IMR-90 (cell line): ENCODE measurements around the gene GMPPB. TPM values are rescaled to one million over a fixed set of nuclear protein-coding genes. Genes with fewer than 3 reads are reported as not detected.
A peak's percentile ranks its signal among the peaks of the same experiment; 100 is the strongest.
"Not testable (repeated sequence)": the region's sequence is repeated elsewhere in the genome, so short reads cannot be mapped to it uniquely, and the experiment has no call there.

Experiments
- ATAC-seq: fragments of 200-7000 bp; cut with Tn5 transposase; 2 replicates; pipeline ENCODE4 v1.9.1; 2020; ENCODE audit warnings: low read depth, mild to moderate bottlenecking, moderate library complexity
- BruUV-seq: library from RNA; stranded (reverse); fragments of 400-500 nt; replicated peaks from 2 replicates; lab custom pipeline; 2021; lab: Mats Ljungman, UMichigan
- CTCF ChIA-PET: fragments of 300-600 bp; formaldehyde crosslinking; extraction: SDS; loops from one replicate; lab custom pipeline; 2021; ENCODE audit warnings: antibody characterized with exemption; lab: Yijun Ruan, JAX
- POLR2A ChIA-PET: fragments of 300-600 bp; sonication (Branson Sonifier 250); formaldehyde crosslinking; loops from one replicate; lab custom pipeline; 2022; ENCODE audit warnings: antibody characterized with exemption; ENCODE audit not compliant: unreplicated experiment; lab: Charles Lee
- DNase-seq: peaks from one replicate; pipeline ENCODE4 v3.0.0; 2013
- H2AFZ ChIP-seq: replicated peaks from 2 replicates; pipeline ENCODE3; 2013; ENCODE audit warnings: low read length, mild to moderate bottlenecking; ENCODE audit not compliant: poor library complexity
- H2AK5ac ChIP-seq: 2 replicates; pipeline ENCODE4 v1.6.1; 2013; ENCODE audit warnings: low read depth, low read length, inconsistent platforms
- H2AK9ac ChIP-seq: replicated peaks from 2 replicates; pipeline ENCODE3; 2013; ENCODE audit warnings: mild to moderate bottlenecking, low read depth, low read length, moderate library complexity; ENCODE audit not compliant: poor library complexity
- H2BK120ac ChIP-seq: 2 replicates; pipeline ENCODE4 v1.6.1; 2013; ENCODE audit warnings: low read depth, low read length, inconsistent platforms
- H2BK15ac ChIP-seq: 3 replicates; pipeline ENCODE4 v1.6.1; 2013; ENCODE audit warnings: low read depth, low read length, inconsistent platforms
- H2BK20ac ChIP-seq: 2 replicates; pipeline ENCODE4 v1.6.1; 2013; ENCODE audit warnings: low read depth, mild to moderate bottlenecking, inconsistent platforms, low read length, moderate library complexity
- H2BK5ac ChIP-seq: 2 replicates; pipeline ENCODE4 v1.6.1; 2013; ENCODE audit warnings: mild to moderate bottlenecking, low read depth, low read length, inconsistent platforms; ENCODE audit not compliant: poor library complexity, severe bottlenecking
- H3K14ac ChIP-seq: replicated peaks from 2 replicates; pipeline ENCODE4 v1.6.1; 2013; ENCODE audit warnings: low read depth, low read length, inconsistent platforms
- H3K18ac ChIP-seq: 2 replicates; pipeline ENCODE4 v1.6.1; 2013; ENCODE audit warnings: low read depth, low read length, control low read depth
- H3K23ac ChIP-seq: 2 replicates; pipeline ENCODE4 v1.6.1; 2013; ENCODE audit warnings: low read depth, low read length, inconsistent platforms
- H3K27ac ChIP-seq: 2 replicates; pipeline ENCODE4 v1.5.1; 2013; ENCODE audit warnings: mild to moderate bottlenecking, control low read depth, low read length; ENCODE audit not compliant: insufficient read depth
- H3K27me3 ChIP-seq: 2 replicates; pipeline ENCODE4 v1.6.1; 2013; ENCODE audit warnings: low read length; ENCODE audit not compliant: control insufficient read depth, insufficient read depth
- H3K36me3 ChIP-seq: 2 replicates; pipeline ENCODE4 v1.6.1; 2013; ENCODE audit warnings: low read length, mixed read lengths; ENCODE audit not compliant: control insufficient read depth, insufficient read depth
- H3K4ac ChIP-seq: 2 replicates; pipeline ENCODE4 v1.6.1; 2013; ENCODE audit warnings: low read depth, low read length, inconsistent platforms
- H3K4me1 ChIP-seq: 2 replicates; pipeline ENCODE4 v1.6.1; 2013; ENCODE audit warnings: low read length, mixed read lengths; ENCODE audit not compliant: control insufficient read depth, insufficient read depth
- H3K4me2 ChIP-seq: 2 replicates; pipeline ENCODE4 v1.6.1; 2013; ENCODE audit warnings: low read depth, mild to moderate bottlenecking, control low read depth, low read length, moderate library complexity
- H3K4me3 ChIP-seq: 2 replicates; pipeline ENCODE4 v1.5.1; 2013; ENCODE audit warnings: low read depth, mild to moderate bottlenecking, control low read depth, low read length, moderate library complexity; ENCODE audit not compliant: insufficient read depth
- H3K56ac ChIP-seq: 2 replicates; pipeline ENCODE4 v1.6.1; 2013; ENCODE audit warnings: low read length, inconsistent platforms; ENCODE audit not compliant: insufficient read depth; ENCODE audit errors: extremely low read depth
- H3K79me1 ChIP-seq, 2 experiments: 2 replicates each; pipeline ENCODE4 v1.6.1; 2013; ENCODE audit warnings: low read length in 2 of 2, inconsistent platforms in 1 of 2, low read depth in 1 of 2
- H3K9ac ChIP-seq: 2 replicates; pipeline ENCODE4 v1.6.1; 2013; ENCODE audit warnings: low read depth, low read length, control low read depth
- H3K9me1 ChIP-seq: 2 replicates; pipeline ENCODE4 v1.6.1; 2013; ENCODE audit warnings: low read length, inconsistent platforms; ENCODE audit not compliant: insufficient read depth
- H3K9me3 ChIP-seq: 2 replicates; pipeline ENCODE4 v1.6.1; 2013; ENCODE audit warnings: low read length; ENCODE audit not compliant: control insufficient read depth, insufficient read depth
- H4K20me1 ChIP-seq: 2 replicates; pipeline ENCODE4 v1.6.1; 2013; ENCODE audit warnings: low read length, inconsistent platforms; ENCODE audit not compliant: insufficient read depth
- H4K5ac ChIP-seq: 2 replicates; pipeline ENCODE4 v1.6.1; 2013; ENCODE audit warnings: mild to moderate bottlenecking, low read depth, low read length, control low read depth
- H4K8ac ChIP-seq, 2 experiments: 2 replicates each; pipeline ENCODE4 v1.6.1; 2013; ENCODE audit warnings: low read depth in 2 of 2, low read length in 2 of 2, control low read depth in 1 of 2, inconsistent platforms in 1 of 2
- H4K91ac ChIP-seq: 2 replicates; pipeline ENCODE4 v1.6.1; 2013; ENCODE audit warnings: low read depth, low read length, inconsistent platforms; ENCODE audit not compliant: insufficient read depth
- WGBS, 2 experiments: methylation state at CpG; one replicate each; pipeline versions ENCODE4 v1.1.5 to v1.1.7; 2013; ENCODE audit warnings: missing lambda C conversion rate in 2 of 2; ENCODE audit not compliant: insufficient read length in 1 of 2; ENCODE audit errors: extremely low coverage in 2 of 2; 5-methylcytosine and 5-hydroxymethylcytosine counted together
- dilution Hi-C: fragments of 300-500 bp; cut with HindIII; formaldehyde crosslinking; loops from one replicate; pipeline ENCODE4 v1.14.3; 2018; ENCODE audit warnings: low sequenced_read_pairs; ENCODE audit not compliant: unreplicated experiment
- in situ Hi-C: fragments of 300-500 bp; cut with MboI; formaldehyde crosslinking; loops from 3 replicates; pipeline ENCODE4 v1.14.3; 2019; ENCODE audit warnings: low sequenced_read_pairs, inconsistent platforms, mixed read lengths
- intact Hi-C: fragments of 100-400 bp; cut with micrococcal nuclease; formaldehyde crosslinking; loops from 2 replicates; pipeline ENCODE4 v1.10.0; 2022
- polyA plus RNA-seq, 3 experiments: library from polyadenylated mRNA; depleted of rRNA; stranded (reverse); fragments of >200 nt; gene quantifications; 2 replicates each; pipeline ENCODE4 v1.2.3, GENCODE V29; 2012; ENCODE audit warnings: low replicate concordance in 1 of 3
- total RNA-seq: library from RNA; depleted of rRNA; stranded (reverse); fragments of >200 nt; gene quantifications from 2 replicates; pipeline ENCODE4 v1.2.3, GENCODE V29; 2012

The GMPPB gene
- total and polyA plus RNA-seq, 2 of the 4 experiments (the other 2 are of a cell fraction): 27.9 to 37.3 TPM

GRCh38 chr3:49688338-49689045 is 35.3 kb downstream of the GMPPB start:
- DNase-seq, H2AK5ac ChIP-seq, H3K4me1 ChIP-seq, H3K18ac ChIP-seq, H3K56ac ChIP-seq, intact Hi-C loops, H2BK120ac ChIP-seq, dilution Hi-C loops, H3K9me3 ChIP-seq, CTCF ChIA-PET, H3K9me1 ChIP-seq, H3K36me3 ChIP-seq, ATAC-seq, H2BK15ac ChIP-seq, H2AFZ ChIP-seq, H4K91ac ChIP-seq, H4K20me1 ChIP-seq, H3K27ac ChIP-seq, H3K27me3 ChIP-seq, H3K14ac ChIP-seq, H3K4me3 ChIP-seq, in situ Hi-C loops, H2BK20ac ChIP-seq, H2BK5ac ChIP-seq, H3K23ac ChIP-seq, POLR2A ChIA-PET, BruUV-seq: not testable (repeated sequence)
- Histone ChIP-seq H3K4me2 (peak overlapping the region; percentile 77; the same call in 1 of the 2 replicates), H3K79me1 (peaks cover 0 to 24% of the 10 kb centered on the region in 2 experiments; a peak in 2 of 4 replicates), H3K4ac (peak overlapping the region; percentile 89), H4K8ac (peak overlapping the region; percentile 96 to 98), H3K9ac (0 out of 2 replicates have a peak overlapping the region, but pooled peaks have one; percentile 89), H4K5ac (peak overlapping the region; percentile 92), H2AK9ac (peak overlapping the region; percentile 42)
- 100% methylated on average over 1 of the region's 7 CpGs; no CpG with 5 or more reads in 1 of the 2 experiments for WGBS, 2 experiments

GRCh38 chr3:49687424-49687795 is 36.3 kb downstream of the GMPPB start:
- ATAC-seq, H3K27ac ChIP-seq, H3K9me1 ChIP-seq, H3K4me1 ChIP-seq, in situ Hi-C loops, H2AK9ac ChIP-seq, POLR2A ChIA-PET, dilution Hi-C loops, H3K56ac ChIP-seq, H3K4me3 ChIP-seq, H3K9me3 ChIP-seq, H3K9ac ChIP-seq, H4K91ac ChIP-seq, BruUV-seq, H4K20me1 ChIP-seq, CTCF ChIA-PET, H2BK120ac ChIP-seq, DNase-seq, H3K23ac ChIP-seq, H2BK20ac ChIP-seq, intact Hi-C loops, H3K18ac ChIP-seq, H2BK15ac ChIP-seq, H3K14ac ChIP-seq, H3K4me2 ChIP-seq, H3K4ac ChIP-seq, H2AFZ ChIP-seq, H4K5ac ChIP-seq, H2BK5ac ChIP-seq, H2AK5ac ChIP-seq, H3K27me3 ChIP-seq: not testable (repeated sequence)
- peaks cover 19% of the 10 kb centered on the region for H3K36me3 ChIP-seq
- peaks cover 0 to 23% of the 10 kb centered on the region in 2 experiments; a peak in 2 of 4 replicates for H3K79me1 ChIP-seq
- H4K8ac ChIP-seq: peak overlapping the region in 1 of 2 experiments; percentile 78; a peak in 1 of 4 replicates
- no CpG with 5 or more reads among the region's 12 CpGs for WGBS, 2 experiments
